Fibroblast of gingiva (primary cell): Measurements from ENCODE around the gene CAV1.

Experiments used
- DNase-seq: peaks from one replicate; pipeline ENCODE4 v3.0.0-alpha.2; 2011; ENCODE audit warnings: low read depth

The CAV1 gene

GRCh38 chr7:116530107-116530820 is 5.4 kb downstream of the CAV1 start:
- peak; percentile 55 for DNase-seq

- no peak for DNase-seq
These were observed 7.4 kb downstream of the CAV1 start for GRCh38 chr7:116532102-116532688.

- peak; percentile 94 for DNase-seq
These were observed 10.0 kb downstream of the CAV1 start for GRCh38 chr7:116534790-116535189.

GRCh38 chr7:116535416-116535815 is 10.6 kb downstream of the CAV1 start:
- DNase-seq, result no peak

GRCh38 chr7:116538138-116538537 is 13.3 kb downstream of the CAV1 start:
- no peak for DNase-seq

GRCh38 chr7:116539879-116540278 is 15.0 kb downstream of the CAV1 start:
- DNase-seq, result no peak

- no peak for DNase-seq
These were observed 15.9 kb downstream of the CAV1 start for GRCh38 chr7:116540743-116541142.

- no peak for DNase-seq
These were observed 17.1 kb downstream of the CAV1 start for GRCh38 chr7:116541951-116542350.

GRCh38 chr7:116542618-116543017 is 17.8 kb downstream of the CAV1 start:
- DNase-seq, result no peak

- peak; percentile 33 for DNase-seq
These were observed 18.8 kb downstream of the CAV1 start for GRCh38 chr7:116543664-116544063.

- no peak for DNase-seq
These were observed 19.7 kb downstream of the CAV1 start for GRCh38 chr7:116544487-116544886.

- DNase-seq, result no peak
These were observed 20.7 kb downstream of the CAV1 start for GRCh38 chr7:116545411-116545993.

- no peak for DNase-seq
These were observed 21.2 kb downstream of the CAV1 start for GRCh38 chr7:116546054-116546453.

- DNase-seq, result no peak
These were observed 22.1 kb downstream of the CAV1 start for GRCh38 chr7:116546916-116547315.

- DNase-seq, result peak; percentile 86
These were observed 22.5 kb downstream of the CAV1 start for GRCh38 chr7:116547347-116547746.

- no peak for DNase-seq
These were observed 23.7 kb downstream of the CAV1 start for GRCh38 chr7:116548506-116548905.

- no peak for DNase-seq
These were observed 24.5 kb downstream of the CAV1 start for GRCh38 chr7:116549370-116549769.

- no peak for DNase-seq
These were observed 26.9 kb downstream of the CAV1 start for GRCh38 chr7:116551692-116552091.

GRCh38 chr7:116552602-116553001 is 27.8 kb downstream of the CAV1 start:
- DNase-seq, result no peak

GRCh38 chr7:116553168-116553964 is 28.5 kb downstream of the CAV1 start:
- DNase-seq, result no peak

GRCh38 chr7:116554436-116554835 is 29.6 kb downstream of the CAV1 start:
- DNase-seq, result no peak

GRCh38 chr7:116554911-116555310 is 30.1 kb downstream of the CAV1 start:
- DNase-seq, result no peak
